COR-L47 (cell line): ENCODE data around the gene SLC9A8.
"Not testable (repeated sequence)": the region's sequence is repeated elsewhere in the genome, so short reads cannot be mapped to it uniquely, and the experiment has no call there.

Experiments
- DNase-seq: peaks from one replicate; lab custom pipeline; 2025; lab: John Stamatoyannopoulos, UW

Gene SLC9A8

GRCh38 chr20:49851991-49852390, 39.4 kb downstream of the SLC9A8 start:
- no peak for DNase-seq

GRCh38 chr20:49852522-49853080, 40.0 kb downstream of the SLC9A8 start:
- no peak for DNase-seq

- no peak for DNase-seq
These were observed 41.0 kb downstream of the SLC9A8 start for GRCh38 chr20:49853640-49854039.

GRCh38 chr20:49854190-49854875, 41.7 kb downstream of the SLC9A8 start:
- no peak for DNase-seq

DNA sequence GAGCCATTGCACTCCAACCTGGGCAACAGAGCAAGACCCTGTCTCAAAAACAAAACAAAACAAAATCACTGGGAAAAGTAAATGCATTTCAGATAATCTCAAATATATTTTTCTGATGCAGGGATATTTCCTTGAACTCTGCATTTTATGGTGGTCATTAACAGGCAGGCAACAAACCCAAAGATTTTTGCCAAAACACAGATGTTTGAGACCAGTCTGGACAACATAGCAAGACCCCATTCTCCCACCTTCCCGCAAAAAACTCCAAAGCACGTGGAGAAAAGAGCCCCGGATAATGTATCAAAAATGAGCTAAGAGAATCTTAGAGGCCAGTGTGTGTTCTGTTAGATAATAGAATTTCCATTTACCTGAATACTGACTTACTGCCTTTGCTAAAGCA, 44.3 kb downstream of the SLC9A8 start:
- DNase-seq: no peak

DNA sequence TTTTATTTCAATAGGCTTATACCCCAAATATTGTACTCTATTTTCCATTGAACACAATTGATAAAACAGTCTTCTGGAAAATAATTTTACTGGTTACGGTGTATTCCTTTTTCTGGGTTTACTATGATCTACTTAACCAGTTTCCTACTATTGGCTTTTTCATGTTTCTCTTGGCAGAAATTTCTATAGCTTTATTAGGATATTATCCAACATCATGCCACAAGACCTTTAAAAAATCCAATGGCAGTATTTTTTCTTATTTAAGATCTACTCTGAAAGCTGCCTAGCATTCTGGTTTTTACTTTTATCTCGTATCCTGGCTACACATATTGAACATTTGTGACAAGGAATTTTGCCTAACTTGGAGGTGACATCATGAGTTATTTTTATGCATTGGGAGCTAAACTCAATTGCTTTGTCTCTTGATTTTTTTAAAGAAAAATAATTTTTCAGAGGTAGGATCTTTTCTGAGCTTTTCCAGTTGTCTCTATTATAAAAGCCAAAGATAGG, 45.5 kb downstream of the SLC9A8 start:
- no peak for DNase-seq

DNA sequence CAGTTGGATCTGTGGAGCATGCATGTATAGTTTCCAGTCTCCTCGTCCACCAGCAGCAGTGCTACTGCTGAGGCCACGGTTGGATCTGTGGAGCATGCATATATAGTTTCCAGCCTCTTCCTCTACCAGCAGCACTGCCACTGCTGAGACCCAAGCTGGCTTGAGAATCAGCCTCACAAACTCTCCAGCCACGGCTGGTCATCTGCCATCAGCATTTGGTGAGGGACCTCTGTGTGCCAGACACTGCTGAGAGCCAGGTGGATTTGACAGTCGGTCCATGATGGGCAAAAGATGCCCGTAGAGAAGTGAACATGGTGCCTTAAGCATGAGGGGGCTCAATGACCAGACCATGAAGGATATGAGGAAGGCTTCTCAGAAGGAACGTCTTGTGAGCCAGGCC, 46.4 kb downstream of the SLC9A8 start:
- DNase-seq: no peak

DNA sequence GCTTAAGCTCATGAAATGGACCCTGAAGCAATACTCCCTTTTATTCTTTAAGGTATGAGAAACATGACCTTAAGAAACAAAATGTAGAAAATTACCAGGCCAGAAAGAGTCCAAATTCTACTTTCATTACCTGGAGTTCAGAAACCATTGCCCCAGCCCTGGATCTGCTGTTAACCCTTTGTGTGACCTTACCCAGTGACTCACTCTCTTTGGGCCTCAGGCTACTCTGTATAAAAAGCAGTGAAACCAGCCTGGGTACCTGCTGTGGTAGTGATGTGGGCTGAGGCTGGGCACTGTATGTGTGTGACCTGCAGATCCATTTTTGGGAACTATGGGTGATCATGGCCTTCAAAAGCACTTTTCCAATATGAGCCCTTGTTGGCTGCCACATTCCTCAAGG, 47.2 kb downstream of the SLC9A8 start:
- no peak for DNase-seq

GRCh38 chr20:49861232-49861631, 48.6 kb downstream of the SLC9A8 start:
- not testable (repeated sequence) for DNase-seq

GRCh38 chr20:49862607-49863200, 50.1 kb downstream of the SLC9A8 start:
- DNase-seq: no peak

GRCh38 chr20:49863666-49864065, 51.0 kb downstream of the SLC9A8 start:
- DNase-seq: no peak

DNA sequence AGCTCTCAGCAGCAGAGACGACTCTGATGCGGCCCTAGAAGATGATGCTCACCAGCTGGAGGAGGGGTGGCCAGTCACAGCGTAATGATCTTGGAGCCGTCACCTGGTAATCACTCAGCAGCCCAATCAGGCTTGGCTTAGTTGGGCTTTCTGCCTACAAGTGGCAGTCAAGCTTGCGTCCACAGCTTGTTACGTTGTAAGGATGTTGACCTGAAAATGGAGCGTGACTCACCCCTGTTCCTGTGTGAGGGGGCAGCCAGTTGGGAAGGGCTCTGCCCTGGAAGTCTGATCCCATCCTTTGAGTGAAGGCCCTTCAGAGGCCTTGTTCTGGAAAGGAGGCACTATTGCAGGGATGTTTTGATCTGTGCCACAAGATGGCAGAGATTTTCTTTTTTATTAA, 52.9 kb downstream of the SLC9A8 start:
- no peak for DNase-seq

DNA sequence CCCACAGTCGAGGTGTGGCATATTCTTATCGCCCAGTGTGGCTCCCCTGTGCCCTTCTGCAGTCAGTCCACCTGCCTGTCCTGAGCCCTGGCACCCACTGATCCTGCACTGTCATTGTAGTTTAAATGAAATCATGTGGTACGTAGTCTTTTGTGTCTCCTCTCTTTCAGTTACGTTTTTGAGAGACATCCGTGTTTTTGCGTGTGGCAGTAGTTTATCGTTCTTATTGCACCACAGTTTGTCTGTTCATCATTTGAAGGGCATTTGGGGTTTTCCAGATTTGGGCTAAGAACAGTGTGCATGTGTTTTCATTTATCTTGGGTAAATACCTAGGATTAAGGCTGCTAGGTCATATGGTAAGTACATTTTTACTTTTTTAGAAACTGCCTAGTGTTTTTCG, 53.4 kb downstream of the SLC9A8 start:
- DNase-seq: no peak

DNA sequence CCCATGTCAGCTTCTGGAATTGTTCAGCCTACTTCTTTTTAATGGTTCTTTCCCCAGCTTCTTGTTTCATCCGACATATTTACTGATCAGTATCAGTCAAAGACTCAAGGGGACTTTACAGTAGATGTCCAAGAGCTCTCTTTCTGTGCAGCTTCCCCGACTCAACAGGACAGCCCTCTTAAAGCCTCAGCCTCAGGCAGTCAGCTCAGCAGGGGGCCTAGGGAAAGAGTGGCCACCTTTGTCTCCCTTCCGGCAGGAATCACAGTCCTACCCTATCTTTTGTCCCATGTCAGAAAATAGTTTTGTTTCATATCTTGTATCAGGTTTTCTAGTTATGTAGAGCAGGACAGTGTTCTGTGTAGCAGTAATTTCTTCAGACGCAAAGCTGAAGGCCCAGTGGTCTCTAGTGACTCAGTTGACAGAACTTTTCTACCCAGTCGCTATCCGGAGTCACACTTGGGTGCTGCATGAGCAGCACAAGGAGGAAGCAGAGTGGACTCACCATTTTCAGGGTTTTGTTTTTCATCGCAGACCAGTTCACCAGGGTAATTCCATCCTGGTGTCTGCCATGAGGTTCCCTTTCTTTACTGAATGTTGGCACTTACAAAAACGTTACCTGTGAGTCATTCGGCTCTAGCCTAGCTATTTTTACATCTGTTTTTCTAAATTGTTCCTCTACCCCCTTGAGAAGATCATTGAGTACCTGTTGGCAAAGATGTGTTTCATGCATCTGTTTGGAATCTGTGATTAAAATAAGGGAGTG, 55.0 kb downstream of the SLC9A8 start:
- no peak for DNase-seq

DNA sequence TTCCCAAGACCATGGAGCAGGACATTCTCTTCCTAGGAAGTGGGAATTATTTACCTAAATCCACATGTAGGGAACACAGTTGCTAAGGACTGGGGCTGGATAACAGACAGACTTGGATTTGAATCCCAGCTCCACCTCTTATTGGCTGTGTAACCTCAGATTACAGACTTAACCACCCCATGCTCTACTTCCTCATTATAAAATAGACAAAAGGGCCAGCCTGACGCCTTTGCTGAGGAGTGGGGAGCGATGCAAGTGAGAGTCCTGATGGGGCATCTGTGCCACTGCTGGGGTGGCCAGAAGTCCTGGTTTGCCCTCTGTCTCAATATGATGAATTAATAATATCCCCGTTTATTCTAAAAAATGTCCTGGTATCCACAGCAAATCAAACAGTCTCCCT, 55.9 kb downstream of the SLC9A8 start:
- no peak for DNase-seq

DNA sequence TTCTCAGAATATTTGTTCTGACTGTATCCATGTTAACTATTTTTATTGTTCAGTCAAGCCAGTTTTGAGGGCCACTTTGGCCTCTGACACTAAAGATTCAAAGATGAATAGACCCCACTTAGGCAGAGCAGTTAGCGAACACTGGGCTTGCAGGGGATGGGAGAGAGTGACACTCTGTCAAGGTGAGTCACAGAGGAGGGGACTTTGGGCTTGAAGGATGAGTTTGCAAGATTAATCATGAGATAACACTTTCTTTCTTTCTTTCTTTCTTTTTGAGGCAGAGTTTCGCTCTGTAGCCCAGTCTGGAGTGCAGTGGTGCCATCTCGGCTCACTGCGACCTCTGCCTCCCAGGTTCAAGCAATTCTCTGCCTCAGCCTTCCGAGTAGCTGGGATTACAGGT, 56.3 kb downstream of the SLC9A8 start:
- no peak for DNase-seq

- DNase-seq: no peak
These were observed 57.6 kb downstream of the SLC9A8 start for GRCh38 chr20:49870261-49870660.

DNA sequence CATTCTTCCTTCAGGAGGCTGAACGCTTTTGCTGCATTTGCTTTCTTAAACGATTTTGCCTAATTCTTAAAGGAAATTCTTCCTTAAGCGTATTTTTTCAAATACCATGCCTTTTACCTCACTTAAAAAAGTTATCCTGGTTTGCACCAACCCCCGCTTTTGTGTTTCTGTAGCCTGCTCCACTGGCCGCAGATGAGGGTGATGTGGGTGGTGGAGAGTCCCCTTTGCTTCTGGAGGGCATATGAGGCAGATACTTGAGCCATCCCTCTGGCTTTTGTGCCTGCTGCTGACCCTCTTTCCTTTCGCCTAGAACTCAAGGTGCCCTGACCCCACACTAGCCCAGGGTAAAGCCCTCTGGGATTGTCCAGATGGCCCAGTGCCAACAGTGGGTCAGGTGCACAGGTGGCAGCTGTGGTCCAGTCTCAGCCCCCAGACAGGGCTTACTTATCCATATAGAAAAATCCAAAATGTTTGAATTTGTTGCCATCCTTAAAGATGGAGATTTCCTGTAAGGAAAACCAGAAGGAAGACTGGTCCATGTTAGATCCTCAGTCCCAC, 58.8 kb downstream of the SLC9A8 start:
- DNase-seq: no peak

GRCh38 chr20:49872056-49872455, 59.4 kb downstream of the SLC9A8 start:
- no peak for DNase-seq

DNA sequence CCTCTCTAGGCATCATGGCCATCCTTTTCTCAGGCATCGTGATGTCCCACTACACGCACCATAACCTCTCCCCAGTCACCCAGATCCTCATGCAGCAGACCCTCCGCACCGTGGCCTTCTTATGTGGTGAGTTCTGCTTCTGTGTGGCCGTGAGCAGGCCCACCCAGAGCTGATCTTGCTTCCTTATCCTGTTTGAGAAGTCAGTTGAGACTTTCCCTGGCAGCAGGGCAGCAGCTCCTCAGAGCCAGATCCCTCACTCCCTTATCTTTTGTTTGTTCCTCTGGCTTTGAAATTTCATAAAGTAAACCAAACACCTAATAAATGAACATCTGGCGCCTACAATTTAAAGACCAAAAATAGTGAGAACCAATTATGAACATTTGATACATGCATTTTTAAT, 62.1 kb downstream of the SLC9A8 start:
- no peak for DNase-seq

DNA sequence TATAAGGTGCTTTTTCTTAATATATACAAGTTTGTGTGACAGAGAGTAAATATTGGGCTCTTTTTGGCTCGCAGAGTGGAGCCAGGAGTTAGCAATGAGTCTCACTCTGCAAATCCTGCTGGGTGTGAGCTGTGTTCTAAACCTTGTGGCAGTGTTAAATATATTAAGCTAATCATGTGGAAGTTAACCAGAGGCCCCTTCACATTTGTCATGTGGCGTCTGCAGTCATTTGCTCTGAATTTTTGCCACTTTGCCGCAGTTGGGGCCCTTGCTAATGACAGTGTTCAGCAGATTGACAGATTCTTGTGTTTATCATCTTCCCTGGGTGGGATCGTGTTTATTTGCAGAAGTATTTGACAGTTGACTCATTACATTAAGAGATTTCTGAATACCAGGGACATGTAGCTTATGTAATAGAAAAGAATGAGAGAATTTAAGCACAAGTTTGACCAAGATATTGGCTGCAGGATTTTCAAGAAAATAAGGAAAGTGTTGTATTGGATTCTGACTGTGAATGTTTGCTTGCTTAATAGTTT, 64.8 kb downstream of the SLC9A8 start:
- no peak for DNase-seq

DNA sequence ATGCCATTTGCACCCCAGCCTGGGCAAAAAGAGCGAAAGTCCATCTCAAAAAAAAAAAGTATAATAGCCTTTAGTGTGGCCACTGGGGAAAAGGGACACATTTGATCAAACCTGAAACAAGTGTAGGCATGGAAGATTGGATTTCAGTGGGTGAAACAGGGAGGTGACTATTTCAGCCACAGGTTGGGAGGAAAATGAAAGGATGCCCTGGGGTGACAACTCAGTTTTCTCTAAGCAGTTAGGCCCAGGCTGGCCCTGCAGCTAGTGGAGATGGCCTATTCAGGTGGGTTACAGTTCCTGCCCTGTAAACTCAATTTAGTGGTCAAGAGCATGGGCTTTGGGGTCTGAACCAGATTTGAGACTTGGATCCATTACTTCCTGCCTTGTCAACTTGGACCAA, 66.3 kb downstream of the SLC9A8 start:
- no peak for DNase-seq
